Liver (tissue), 3 donors: ENCODE measurements around the gene HSF2BP.

Source experiments
- ATF3 ChIP-seq: IDR thresholded peaks from 2 replicates; pipeline ENCODE4 v1.6.1; 2016; ENCODE audit warnings: antibody characterized with exemption
- CTCF ChIP-seq: fragments of 150-350 bp; IDR thresholded peaks from 2 replicates; pipeline ENCODE4 v1.5.1; 2017; ENCODE audit warnings: improper control_type of control experiment, low read depth, low read length; ENCODE audit not compliant: missing input control
- EGR1 ChIP-seq, 2 donors: IDR thresholded peaks; 2 replicates each; pipeline ENCODE4 v1.6.1; 2016 to 2018; ENCODE audit warnings: antibody characterized with exemption in 2 of 2, low read depth in 2 of 2
- FOXA2 ChIP-seq: IDR thresholded peaks from 2 replicates; pipeline ENCODE4 v1.6.1; 2016; ENCODE audit warnings: antibody characterized with exemption
- GABPA ChIP-seq, 2 donors: IDR thresholded peaks in 1 of 2; conservative IDR thresholded peaks in 1 of 2; 2 replicates each; pipeline ENCODE4 v1.6.1; 2016; ENCODE audit warnings: antibody characterized with exemption in 2 of 2, mild to moderate bottlenecking in 1 of 2, moderate library complexity in 1 of 2
- HNF4A ChIP-seq, 2 donors: conservative IDR thresholded peaks; 2 replicates each; pipeline ENCODE4 v1.6.1; 2016; ENCODE audit warnings: antibody characterized with exemption in 2 of 2, mild to moderate bottlenecking in 2 of 2
- JUND ChIP-seq, 2 donors: IDR thresholded peaks; 2 replicates each; pipeline ENCODE4 v1.6.1; 2016; ENCODE audit warnings: antibody characterized with exemption in 2 of 2
- MAX ChIP-seq: IDR thresholded peaks from 2 replicates; pipeline ENCODE4 v1.6.1; 2016; ENCODE audit warnings: antibody characterized with exemption
- RAD21 ChIP-seq, 2 donors: IDR thresholded peaks; 2 replicates each; pipeline ENCODE4 v1.6.1; 2016; ENCODE audit warnings: antibody characterized with exemption in 2 of 2, mild to moderate bottlenecking in 2 of 2
- REST ChIP-seq: IDR thresholded peaks from 2 replicates; pipeline ENCODE4 v1.6.1; 2016; ENCODE audit warnings: antibody characterized with exemption, mild to moderate bottlenecking
- RXRA ChIP-seq, 2 donors: IDR thresholded peaks; 2 replicates each; pipeline ENCODE4 v1.6.1; 2017 to 2018; ENCODE audit warnings: antibody characterized with exemption in 2 of 2, mild to moderate bottlenecking in 1 of 2
- SP1 ChIP-seq: IDR thresholded peaks from 2 replicates; pipeline ENCODE4 v1.6.1; 2018; ENCODE audit warnings: antibody characterized with exemption, mild to moderate bottlenecking
- TAF1 ChIP-seq: conservative IDR thresholded peaks from 2 replicates; pipeline ENCODE4 v1.6.1; 2016; ENCODE audit warnings: antibody characterized with exemption, mild to moderate bottlenecking
- YY1 ChIP-seq: IDR thresholded peaks from 2 replicates; pipeline ENCODE4 v1.6.1; 2016; ENCODE audit warnings: antibody characterized with exemption, mild to moderate bottlenecking
- donor health status: healthy.
- donor health status: healthy.

GRCh38 chr21:43591571-43591970 is 67.7 kb downstream of the HSF2BP start:
- TF ChIP-seq CTCF (no peak), YY1 (no peak), GABPA (IDR thresholded peaks at IDR 0.05 in 1 of 2, conservative IDR thresholded peaks at IDR 0.05 in 1 of 2) (no peak), ATF3 (no peak), SP1 (no peak), RXRA (IDR thresholded peaks at IDR 0.05) (no peak), FOXA2 (no peak), JUND (IDR thresholded peaks at IDR 0.05) (no peak), HNF4A (conservative IDR thresholded peaks at IDR 0.05) (no peak), MAX (no peak), EGR1 (IDR thresholded peaks at IDR 0.05; ENCODE audit: low read depth in 2 of 2) (no peak), RAD21 (IDR thresholded peaks at IDR 0.05) (no peak), REST (no peak), TAF1 (no peak)
